Measurements from ENCODE around the gene INF2.
"Not testable (repeated sequence)": the region's sequence is repeated elsewhere in the genome, so short reads cannot be mapped to it uniquely, and the experiment has no call there.

Gene INF2

DNA sequence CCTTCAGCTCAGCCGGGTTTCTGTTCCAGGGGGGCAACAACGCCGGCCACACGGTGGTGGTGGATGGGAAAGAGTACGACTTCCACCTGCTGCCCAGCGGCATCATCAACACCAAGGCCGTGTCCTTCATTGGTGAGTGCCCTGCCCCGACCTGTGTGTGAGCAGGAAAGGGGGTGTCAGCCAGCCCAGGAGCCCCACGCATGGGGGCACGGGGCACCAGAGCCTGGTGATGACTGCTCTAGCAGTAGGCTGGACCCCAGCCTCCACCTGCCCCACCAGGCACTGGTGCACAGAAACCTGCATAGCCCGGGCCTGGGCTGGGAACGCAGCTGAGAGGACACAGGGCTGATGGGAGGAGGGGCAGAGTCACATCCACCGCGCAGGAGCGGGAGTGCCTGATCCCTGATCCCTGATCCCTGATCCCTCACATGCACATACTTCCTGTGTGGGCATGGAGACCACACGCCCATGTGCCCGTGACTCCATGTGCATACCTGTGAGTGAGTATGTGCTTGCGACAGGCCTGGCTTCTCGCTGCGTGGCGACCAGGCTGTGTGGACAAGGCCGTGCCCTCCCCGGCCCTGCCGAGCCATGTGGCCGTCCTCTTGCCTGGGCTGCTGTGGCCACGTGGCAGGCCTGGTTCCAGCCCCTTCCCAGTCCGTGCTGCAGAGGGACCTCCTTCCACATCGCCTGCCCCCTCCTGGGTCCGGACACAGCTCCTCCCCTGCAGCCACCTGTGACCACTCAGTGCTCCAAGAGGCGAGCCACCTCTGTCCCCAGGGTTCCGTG is 45.8 kb downstream of the INF2 start:
- DNase-seq (ENCODE audit: low read depth), result no peak

DNA sequence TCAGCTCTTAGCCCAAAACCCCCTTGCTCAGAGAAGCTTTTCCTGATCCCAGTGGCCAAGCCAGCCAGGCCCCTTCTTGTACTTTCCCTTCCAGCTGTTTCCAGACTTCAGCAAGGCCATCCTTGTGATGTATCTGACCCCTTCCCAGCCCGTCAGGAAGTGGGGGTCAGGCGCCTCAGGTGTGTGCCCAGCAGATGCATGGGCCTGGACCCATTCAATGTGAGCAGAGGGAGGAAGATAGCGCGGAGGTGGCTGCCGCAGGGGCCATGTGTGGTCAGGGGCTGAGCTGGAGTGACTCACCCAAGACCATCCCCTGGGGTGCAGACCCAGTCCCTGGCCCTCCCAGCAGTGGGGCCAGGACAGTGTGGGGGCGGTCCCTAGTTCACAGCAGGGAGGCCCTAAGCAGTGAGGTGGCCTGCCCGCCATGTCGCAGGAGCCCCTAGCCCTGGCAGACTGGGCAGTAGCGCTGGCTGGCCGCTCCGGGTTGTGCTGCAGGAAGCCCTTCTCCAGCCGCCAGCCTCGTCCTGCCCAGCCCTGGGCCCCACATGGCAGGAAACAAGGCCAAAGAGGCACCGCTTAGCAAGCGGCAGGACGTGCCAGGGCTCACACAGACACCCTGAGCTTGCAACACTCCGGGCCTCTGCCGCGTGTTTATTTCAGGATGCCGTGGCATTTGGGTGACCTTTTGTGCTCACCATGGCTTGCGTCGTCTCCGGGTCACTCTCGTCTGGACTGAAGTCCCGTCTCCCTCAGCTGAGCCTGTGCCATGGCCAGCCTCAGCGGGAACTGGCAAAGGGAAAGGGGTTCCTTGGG is 46.6 kb downstream of the INF2 start:
- no peak for DNase-seq (ENCODE audit: low read depth)

DNA sequence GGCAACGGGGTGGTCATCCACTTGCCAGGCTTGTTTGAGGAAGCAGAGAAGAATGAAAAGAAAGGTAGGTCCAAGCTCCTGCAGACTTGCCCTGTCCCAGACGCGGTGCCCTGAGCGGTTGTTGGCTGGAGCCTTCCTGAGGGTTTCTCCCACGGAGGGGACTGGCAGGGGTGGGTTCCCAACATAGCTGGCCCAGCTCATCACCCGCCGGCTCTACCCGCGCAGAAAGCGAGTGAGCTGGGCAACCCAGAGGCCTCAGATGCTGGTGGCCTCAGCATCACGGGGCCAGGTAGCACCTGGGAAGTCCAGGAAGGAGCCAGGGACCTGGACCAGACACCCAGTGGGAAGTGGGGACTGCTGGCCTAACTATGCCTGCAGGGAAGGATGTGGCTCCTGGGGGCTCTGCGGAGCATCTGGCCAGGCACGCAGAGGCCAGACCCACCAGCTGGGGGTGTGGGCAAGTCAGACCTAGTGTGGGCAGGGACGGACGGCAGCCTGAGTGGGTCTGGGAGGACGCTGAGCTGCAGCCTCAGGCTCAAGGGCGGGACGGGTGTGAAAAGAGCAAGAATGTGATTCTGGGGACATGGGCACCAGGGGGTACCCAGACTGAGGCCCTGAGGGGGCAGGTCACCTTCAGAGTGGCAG is 49.1 kb downstream of the INF2 start:
- DNase-seq (ENCODE audit: low read depth), result no peak

DNA sequence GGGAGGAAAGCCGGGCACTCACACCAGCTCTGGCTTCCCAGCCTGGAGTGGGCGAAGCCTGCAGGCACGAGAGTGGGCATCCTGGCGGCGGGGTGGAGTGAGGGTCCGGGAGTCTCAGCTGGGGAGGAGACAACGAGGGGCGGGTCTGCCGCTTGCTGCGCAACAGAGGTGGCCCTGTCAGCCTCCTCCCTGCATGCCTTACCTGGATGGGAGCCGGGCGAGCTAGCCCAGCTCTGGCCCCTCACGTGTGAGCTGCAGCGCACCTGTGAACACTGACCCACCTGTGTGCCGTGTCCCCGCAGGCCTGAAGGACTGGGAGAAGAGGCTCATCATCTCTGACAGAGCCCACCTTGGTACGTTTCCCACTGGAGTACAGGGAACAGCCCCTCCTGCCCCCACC is 49.6 kb downstream of the INF2 start:
- no peak for DNase-seq (ENCODE audit: low read depth)

DNA sequence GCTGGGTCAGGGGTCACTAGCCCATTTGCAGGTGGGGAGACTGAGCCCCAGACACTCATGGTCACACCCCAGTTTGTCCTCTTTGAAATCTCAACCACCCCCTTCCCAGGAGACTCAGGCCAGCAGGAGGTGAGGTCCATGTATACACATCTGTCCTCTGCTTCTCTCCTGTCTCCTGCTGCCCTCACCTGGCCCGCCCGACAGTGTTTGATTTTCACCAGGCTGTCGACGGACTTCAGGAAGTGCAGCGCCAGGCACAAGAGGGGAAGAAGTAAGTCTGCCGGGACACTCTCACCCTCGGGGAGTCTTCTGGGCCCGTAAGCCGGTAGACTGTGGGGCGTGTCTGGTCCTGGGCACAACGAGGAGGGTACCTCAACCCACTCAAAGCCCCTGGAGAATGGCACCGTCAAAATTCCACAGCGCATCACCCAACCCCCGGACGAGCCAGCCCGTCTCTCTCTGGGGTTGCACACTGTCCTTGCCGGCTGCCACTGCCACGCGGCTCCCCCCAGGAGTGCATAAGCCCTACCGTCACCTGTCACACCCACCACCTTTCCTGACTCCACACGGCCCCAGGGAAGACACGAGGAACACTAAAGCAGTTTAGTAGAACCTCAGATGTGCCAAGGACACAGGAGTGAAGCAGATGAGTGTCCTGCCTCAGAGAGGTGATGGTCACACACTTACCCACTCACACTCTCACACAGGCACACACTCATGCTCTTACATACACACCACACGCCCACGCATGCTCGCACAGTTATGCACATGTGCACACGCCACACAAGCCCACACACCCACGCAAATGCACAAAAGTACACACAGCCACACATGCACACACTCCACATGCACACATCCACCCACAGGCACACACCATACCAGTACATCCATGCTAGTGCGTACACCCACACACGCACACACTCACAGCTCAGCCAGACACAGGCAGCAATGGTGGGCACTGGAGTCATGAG is 50.4 kb downstream of the INF2 start:
- DNase-seq (ENCODE audit: low read depth), result no peak

DNA sequence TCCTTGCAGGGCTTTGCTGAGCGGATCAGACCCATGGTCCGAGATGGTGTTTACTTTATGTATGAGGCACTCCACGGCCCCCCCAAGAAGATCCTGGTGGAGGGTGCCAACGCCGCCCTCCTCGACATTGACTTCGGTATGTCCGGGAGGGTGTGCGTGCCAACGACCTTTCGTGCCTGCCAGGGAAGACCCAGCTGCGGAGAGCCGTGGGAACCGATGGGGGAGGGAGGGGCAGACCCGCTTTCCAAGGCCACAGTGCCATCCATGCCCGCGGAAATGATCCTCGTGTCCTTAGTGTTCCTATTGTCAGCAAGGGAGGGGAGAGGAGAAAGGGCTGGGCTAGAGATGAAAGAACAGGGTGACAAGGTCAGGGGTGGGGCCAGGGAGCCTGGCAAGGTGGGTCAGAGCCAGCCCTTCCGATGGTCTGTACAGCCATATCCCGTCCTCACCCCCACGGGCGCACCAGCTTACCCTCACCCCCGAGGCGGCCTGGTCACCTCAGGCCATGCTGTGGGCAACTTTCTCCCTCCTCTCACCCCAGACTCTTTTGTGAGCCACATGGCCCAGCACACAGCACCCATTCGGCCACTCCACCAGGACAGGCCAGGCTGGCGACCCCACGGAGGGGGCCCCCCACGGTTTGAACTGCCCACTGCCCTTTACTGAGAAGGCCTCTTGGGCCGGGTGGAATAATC is 51.8 kb downstream of the INF2 start:
- no peak for DNase-seq (ENCODE audit: low read depth)

DNA sequence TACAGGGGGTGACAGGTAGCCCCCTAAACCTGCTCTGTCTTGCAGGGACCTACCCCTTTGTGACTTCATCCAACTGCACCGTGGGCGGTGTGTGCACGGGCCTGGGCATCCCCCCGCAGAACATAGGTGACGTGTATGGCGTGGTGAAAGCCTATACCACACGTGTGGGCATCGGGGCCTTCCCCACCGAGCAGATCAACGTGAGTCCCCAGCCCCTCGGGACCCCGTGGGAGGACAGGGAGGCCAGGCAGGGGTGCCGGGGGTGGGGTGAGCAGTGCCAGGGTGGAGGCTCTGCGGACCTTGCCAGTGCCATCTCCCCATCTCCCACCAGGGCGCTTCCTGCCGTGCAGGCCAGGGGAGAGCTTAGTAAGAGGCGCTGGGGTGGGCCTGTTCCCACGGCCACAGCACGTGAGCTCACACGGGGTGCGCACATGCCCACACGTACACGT is 52.4 kb downstream of the INF2 start:
- DNase-seq (ENCODE audit: low read depth), result no peak

DNA sequence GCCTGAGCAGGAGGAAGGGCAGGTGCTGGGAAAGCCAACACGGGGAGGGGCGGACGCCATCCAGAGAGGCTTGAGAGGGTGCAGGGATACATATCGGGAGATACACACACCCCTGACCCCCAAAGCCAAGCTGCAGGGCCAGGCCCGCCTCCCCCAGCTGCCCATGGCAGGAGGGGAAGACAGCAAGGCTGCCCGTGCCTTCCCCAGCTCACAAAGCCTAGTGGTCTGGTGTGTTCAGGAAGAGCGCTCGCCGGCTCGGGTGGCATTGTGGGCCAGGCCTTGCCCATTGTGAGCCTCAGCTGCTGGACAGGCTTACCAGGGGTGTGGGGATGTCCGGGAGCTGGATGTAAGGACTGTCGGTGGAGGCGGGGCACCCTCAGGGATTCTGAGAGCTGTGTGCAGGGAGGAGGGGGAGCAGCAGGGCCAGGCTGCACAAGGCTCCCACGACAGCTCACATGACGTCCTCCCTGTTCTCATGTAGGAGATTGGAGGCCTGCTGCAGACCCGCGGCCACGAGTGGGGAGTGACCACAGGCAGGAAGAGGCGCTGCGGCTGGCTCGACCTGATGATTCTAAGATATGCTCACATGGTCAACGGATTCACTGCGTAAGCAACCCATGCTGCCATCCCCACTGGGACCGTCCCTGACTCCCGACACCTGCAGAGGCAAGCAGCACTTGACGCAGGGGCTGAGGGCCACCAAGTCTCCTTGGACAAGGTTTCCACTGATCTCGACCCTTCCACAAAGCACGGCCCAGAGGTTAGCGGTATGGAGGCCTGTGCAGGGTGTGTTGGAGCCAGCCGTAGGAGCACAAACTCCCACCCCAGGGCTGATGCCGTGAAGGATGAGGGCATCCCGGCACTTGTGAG is 53.4 kb downstream of the INF2 start:
- DNase-seq (ENCODE audit: low read depth), result no peak

DNA sequence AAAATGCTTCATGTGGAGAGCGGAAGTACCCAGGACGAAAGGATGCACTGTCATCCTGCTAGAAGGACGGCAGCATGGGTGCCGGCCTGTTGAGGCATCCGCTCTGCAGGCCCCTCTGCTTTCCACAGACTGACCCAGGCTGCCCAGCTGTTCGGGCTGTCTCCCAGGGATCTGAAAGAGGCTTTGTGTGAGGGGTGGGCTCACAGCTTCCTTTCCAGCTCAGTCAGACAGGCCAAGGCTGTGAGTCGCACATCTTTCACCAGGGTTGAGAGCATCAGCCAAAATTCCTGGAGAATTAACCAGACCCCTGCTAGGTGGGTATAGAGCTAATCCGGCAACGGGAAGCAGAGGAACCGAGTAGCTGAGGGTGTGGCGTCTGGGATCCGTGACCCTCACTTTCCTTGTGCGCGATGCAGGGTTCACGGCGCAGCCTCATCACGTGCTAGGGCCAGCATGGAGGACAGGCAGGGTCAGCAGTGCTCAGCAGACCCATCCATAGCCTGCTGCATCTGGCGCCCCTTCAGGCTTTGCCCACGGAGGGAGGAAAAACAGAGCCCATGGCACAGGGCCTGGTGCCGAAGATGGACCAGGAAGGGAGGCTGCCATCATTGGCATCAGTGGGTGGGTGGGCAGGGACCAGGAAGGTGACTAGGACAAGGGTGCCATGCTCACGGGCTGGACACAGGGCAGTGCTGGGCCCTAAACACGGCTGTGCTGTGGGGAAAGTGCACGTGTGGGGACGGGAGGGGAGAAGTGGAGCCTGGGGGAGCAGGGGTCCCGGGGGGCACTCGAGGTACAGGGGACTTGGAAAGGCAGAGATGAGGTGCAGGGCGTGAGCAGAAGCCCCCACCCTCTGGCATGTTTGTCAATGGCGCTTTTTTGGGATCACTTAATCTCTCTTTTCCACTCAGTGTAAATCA is 54.3 kb downstream of the INF2 start:
- no peak for DNase-seq (ENCODE audit: low read depth)

DNA sequence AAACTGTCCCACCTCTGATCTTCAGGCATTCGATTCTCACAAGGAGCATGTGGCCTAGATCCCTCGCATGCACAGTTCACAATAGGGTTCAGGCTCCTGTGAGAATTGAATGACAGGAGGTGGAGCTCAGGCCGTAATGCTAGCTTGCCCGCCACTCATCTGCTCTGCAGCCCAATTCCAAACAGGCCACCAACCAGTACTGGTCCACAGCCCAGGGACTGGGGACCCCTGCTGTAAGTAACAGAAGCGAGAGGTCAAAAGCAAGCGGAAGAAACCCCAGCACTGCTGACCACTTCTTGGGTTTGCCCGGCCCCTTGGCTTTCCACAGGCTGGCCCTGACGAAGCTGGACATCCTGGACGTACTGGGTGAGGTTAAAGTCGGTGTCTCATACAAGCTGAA is 55.1 kb downstream of the INF2 start:
- no peak for DNase-seq (ENCODE audit: low read depth)

DNA sequence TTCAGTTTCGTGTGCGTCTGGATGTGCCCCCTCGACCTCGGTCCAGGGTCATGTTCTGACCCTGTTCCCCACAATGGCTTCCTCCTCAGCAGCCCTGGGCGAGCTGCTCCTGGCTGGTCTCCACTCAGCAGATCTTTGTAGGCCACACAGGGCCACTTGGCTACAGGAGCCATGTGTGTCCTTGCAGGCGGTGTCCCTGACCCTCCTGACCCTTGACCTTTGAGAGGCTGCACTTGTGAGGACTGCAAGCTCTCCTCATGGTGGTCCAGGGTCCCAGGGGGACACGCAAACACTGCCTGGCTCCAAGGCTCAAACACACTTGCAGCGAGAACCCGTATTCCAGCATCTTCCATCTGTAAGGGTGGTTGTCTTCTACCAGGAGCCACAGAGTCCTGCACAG is 56.0 kb downstream of the INF2 start:
- no peak for DNase-seq (ENCODE audit: low read depth)

DNA sequence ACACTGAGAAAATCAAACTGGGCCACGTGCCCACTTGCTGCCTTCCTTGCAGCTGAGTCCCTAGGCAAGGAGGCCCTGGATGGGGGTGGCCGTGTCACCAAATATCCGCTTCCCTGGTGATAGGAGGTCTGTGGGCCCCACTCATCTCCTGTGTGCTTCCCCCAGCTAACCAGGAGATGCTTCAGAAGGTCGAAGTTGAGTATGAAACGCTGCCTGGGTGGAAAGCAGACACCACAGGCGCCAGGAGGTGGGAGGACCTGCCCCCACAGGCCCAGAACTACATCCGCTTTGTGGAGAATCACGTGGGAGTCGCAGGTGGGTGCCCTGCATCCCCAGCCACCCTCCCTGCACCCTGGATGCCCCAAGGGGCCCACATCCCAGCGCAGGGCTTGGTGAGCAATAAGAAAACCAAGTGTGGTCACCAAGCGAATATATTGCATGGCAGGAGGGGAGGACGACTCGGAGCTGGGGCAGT is 56.7 kb downstream of the INF2 start:
- no peak for DNase-seq (ENCODE audit: low read depth)

DNA sequence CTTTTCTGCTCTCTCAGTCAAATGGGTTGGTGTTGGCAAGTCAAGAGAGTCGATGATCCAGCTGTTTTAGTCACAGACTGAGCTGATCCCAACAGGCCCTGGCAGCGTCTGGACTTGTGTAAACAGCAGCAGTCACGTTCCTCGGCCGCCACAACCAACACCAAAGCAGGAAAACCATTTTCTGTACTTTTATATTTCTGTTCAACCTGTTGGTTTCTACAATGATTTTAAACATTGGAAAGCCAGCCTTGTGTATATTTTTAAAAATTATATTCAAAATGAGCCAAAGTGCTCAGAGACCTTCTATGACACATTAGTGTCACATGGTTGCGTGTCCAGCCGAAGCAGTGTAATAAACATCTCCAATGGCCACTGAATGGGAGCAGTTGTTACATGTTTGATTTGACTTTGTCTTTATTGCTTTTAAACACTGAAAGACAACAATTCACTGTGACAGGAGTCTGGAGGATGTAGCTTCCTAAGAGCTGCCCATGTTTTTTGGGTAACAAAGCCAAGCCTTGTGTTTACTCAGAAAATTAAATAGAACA is 57.6 kb downstream of the INF2 start:
- peak; percentile 43 for DNase-seq (ENCODE audit: low read depth)

DNA sequence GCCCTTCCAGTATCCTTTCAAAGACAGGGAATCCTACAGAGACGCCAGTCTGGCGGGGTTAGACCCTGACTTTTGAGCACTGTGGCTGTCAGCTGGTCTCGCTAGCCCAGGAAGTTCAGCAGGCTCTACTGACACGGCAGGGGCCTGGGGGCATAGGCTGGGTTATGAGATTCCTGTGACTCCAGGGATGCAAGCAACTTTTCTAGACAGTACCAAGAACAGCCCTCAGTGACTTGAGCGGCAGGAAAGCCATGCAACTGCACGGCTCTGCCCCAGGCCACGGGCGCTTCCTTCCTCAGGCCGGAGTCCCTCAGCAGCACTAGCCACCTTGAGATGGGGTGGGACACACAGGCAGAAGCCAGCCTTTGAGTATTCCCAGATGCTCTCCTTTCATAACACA is 58.5 kb downstream of the INF2 start:
- DNase-seq (ENCODE audit: low read depth), result no peak

DNA sequence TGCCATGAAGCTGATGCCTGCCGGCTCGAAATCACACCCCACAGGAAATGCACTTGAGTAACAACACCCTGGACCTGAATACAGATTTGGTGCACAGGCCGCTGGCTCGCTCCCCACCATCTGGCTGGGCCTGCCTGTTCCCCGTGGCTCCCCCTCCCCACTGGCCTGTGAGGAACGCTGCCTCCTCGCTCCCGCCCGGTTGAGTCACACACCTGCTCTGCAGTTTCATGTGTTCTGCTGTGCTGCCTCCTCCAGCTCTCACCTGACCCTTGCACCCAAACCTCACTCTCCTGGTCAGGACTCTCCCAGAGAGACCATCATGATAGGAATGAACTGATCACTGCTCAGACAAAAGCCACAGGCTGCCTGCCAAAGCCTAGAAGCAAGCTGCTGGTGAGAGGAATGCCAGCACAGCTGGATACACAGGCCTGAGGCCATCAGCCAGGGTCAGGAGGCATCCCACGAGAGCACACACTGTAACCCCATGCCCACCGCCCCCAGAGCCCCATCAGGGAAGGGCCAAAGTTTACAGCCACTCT is 59.8 kb downstream of the INF2 start:
- DNase-seq (ENCODE audit: low read depth), result peak; percentile 49

DNA sequence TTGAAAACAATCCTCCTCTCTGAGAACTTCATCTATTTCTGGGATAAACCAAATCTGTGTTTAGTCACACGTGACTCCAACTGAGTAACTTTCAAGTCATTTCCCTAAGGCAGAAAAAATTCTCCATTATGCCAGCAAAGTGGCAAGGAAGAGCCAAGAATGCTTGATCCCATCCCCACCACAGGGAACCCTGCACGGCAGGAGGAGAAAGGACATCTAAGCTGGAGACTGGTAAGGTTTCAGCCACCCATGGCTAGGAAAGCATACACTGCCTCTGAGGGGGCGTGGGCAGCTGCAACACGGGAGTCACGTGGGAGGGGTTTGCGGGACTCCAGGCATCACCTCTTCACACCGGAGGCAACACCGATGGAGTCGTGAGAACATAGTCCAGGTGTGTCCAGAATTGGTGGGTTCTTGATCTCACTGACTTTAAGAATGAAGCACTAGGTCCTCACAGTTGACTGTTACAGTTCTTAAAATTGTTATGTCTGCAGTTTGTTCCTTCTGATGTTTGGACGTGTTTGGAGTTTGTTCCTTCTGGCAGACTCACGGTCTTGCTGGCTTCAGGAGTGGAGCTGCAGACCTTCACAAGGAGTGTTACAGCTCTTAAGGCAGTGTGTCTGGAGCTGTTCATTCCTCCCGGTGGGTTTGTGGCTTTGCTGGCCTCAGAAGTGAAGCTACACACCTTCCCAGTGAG is 60.8 kb downstream of the INF2 start:
- DNase-seq (ENCODE audit: low read depth), result peak; percentile 36

DNA sequence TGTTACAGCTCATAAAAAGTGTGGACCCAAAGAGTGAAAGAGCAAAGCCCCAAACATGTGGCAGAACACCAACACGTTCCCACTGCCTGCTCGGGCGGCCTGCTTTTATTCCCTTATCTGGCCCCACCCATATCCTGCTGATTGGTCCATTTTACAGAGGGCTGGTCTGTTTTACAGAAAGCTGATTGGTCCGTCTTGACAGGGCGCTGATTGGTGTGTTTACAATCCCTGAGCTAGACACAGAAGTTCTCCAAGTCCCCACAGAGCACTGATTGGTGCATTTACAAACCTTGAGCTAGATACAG is 61.3 kb downstream of the INF2 start:
- not testable (repeated sequence) for DNase-seq (ENCODE audit: low read depth)
